ENCODE results near the gene LSM4.

- TF ChIP-seq POLR2A (IDR thresholded peaks at IDR 0.05) = no peak
- TF ChIP-seq CTCF (IDR thresholded peaks at IDR 0.05) = no peak
Observed at GRCh38 chr19:18264971-18265540, 57.8 kb downstream of the LSM4 start.
